K562 (cell line): ENCODE results near the gene SYT7. TPM values are rescaled to one million over a fixed set of nuclear protein-coding genes. Genes with fewer than 3 reads are reported as not detected.

Experiments used
- ATAC-seq: fragments of 200-7000 bp; cut with Tn5 transposase; 3 replicates; pipeline ENCODE4 v1.9.1; 2020; ENCODE audit warnings: moderate library complexity
- BruUV-seq: library from RNA; stranded (reverse); fragments of 400-500 nt; replicated peaks from 2 replicates; lab custom pipeline; 2021; lab: Mats Ljungman, UMichigan
- CTCF ChIA-PET: fragments of 300-600 bp; formaldehyde crosslinking; extraction: SDS; loops from one replicate; lab custom pipeline; 2021; ENCODE audit warnings: low intra/inter-chr PET ratio; lab: Yijun Ruan, JAX
- POLR2A ChIA-PET: fragments of 300-600, 350-650 bp; sonication (Branson Sonifier 250); formaldehyde crosslinking; extraction: SDS; loops from one replicate; lab custom pipeline; 2021; ENCODE audit warnings: antibody characterized with exemption, inconsistent platforms; lab: Yijun Ruan, JAX
- DNase-seq, 4 experiments: peaks; one replicate each; pipeline versions ENCODE4 v3.0.0 to v3.0.0-alpha.2; 2011 to 2018; ENCODE audit warnings: low spot score in 3 of 4, mixed read lengths in 3 of 4; ENCODE audit errors: extremely low read depth in 1 of 4
- FAIRE-seq: peaks from 2 replicates; lab custom pipeline; 2011; peaks lifted over from hg19 to GRCh38; lab: Jason Lieb, UNC
- H2AFZ ChIP-seq: 2 replicates; pipeline ENCODE4 v1.6.0; 2011; ENCODE audit warnings: low read depth, low read length, control low read depth, inconsistent platforms
- H3K27ac ChIP-seq: fragments of 200-600 bp; 3 replicates; pipeline ENCODE4 v1.8.0; 2011; ENCODE audit warnings: low read depth, mild to moderate bottlenecking, control low read depth, inconsistent platforms, low read length, moderate library complexity, mixed read lengths; ENCODE audit errors: extremely low read depth
- H3K27me3 ChIP-seq, 2 experiments: fragments of 300-600 bp in 1 of 2; 2 replicates in 1 of 2; 3 replicates in 1 of 2; pipeline versions ENCODE4 v1.6.0 to v1.8.0; 2011; ENCODE audit warnings: inconsistent platforms in 2 of 2, low read length in 2 of 2, mild to moderate bottlenecking in 1 of 2, mixed read lengths in 1 of 2, moderate library complexity in 1 of 2; ENCODE audit not compliant: control insufficient read depth in 2 of 2, insufficient read depth in 2 of 2
- H3K36me3 ChIP-seq: fragments of 300-600 bp; 3 replicates; pipeline ENCODE4 v1.8.0; 2011; ENCODE audit warnings: mild to moderate bottlenecking, low read length, inconsistent platforms; ENCODE audit not compliant: control insufficient read depth, insufficient read depth
- H3K4me1 ChIP-seq, 2 experiments: fragments of 200-600 bp in 1 of 2; replicated peaks in 1 of 2; 2 replicates in 1 of 2; 3 replicates in 1 of 2; pipeline versions ENCODE4 v1.5.1 to v1.8.0; 2011; ENCODE audit warnings: inconsistent platforms in 2 of 2, low read length in 2 of 2, mild to moderate bottlenecking in 1 of 2, mixed read lengths in 1 of 2, moderate library complexity in 1 of 2; ENCODE audit not compliant: control insufficient read depth in 2 of 2, insufficient read depth in 2 of 2
- H3K4me2 ChIP-seq: 2 replicates; pipeline ENCODE4 v1.6.1; 2011; ENCODE audit warnings: low read length, control low read depth, inconsistent platforms, mixed read lengths; ENCODE audit not compliant: insufficient read depth
- H3K4me3 ChIP-seq: fragments of 200-600 bp; sonication (generic), shearing (Covaris generic); 2 replicates; pipeline ENCODE4 v1.5.1; 2016; ENCODE audit warnings: control low read depth, inconsistent platforms
- H3K79me2 ChIP-seq: fragments of 200-600 bp; 3 replicates; pipeline ENCODE4 v1.8.0; 2011; ENCODE audit warnings: low read length, inconsistent platforms; ENCODE audit not compliant: control insufficient read depth, insufficient read depth
- H3K9ac ChIP-seq, 2 experiments: 2 replicates each; pipeline versions ENCODE4 v1.6.0 to v1.6.1; 2011; ENCODE audit warnings: low read depth in 2 of 2, low read length in 2 of 2, control low read depth in 1 of 2, inconsistent platforms in 1 of 2, mild to moderate bottlenecking in 1 of 2, mixed read lengths in 1 of 2; ENCODE audit not compliant: insufficient read depth in 1 of 2
- H3K9me1 ChIP-seq: one replicate; pipeline ENCODE4 v1.6.0; 2011; ENCODE audit warnings: inconsistent platforms, mild to moderate bottlenecking, low read length, moderate library complexity; ENCODE audit not compliant: control insufficient read depth, insufficient read depth
- H3K9me3 ChIP-seq: replicated peaks from 2 replicates; pipeline ENCODE4 v1.5.1; 2011; ENCODE audit warnings: low read depth, low read length, inconsistent platforms; ENCODE audit not compliant: control insufficient read depth, insufficient read depth
- H4K20me1 ChIP-seq: replicated peaks from 2 replicates; pipeline ENCODE4 v1.6.1; 2011; ENCODE audit warnings: low read length, inconsistent platforms, mixed read lengths; ENCODE audit not compliant: control insufficient read depth, insufficient read depth
- ATF7 ChIP-seq: fragments of 450-650 bp; IDR thresholded peaks from 2 replicates; pipeline ENCODE4 v1.7.1; 2014; ENCODE audit warnings: mild to moderate bottlenecking, moderate library complexity
- CAMTA2 ChIP-seq: fragments of 250-450 bp; sonication (Bioruptor Pico); conservative IDR thresholded peaks from 2 replicates; pipeline ENCODE4 v1.5.1; 2022
- E2F4 ChIP-seq: sonication (generic); formaldehyde crosslinking; IDR thresholded peaks from 2 replicates; pipeline ENCODE4 v1.8.0; 2022; ENCODE audit warnings: mild to moderate bottlenecking, low read depth, missing genetic modification reagents
- HCFC1 ChIP-seq: IDR thresholded peaks from 2 replicates; pipeline ENCODE4 v1.6.1; 2012; ENCODE audit warnings: low read depth, low read length, improper control_type of control experiment
- MAFG ChIP-seq: fragments of 450-650 bp; conservative IDR thresholded peaks from 2 replicates; pipeline ENCODE4 v1.6.1; 2016; ENCODE audit warnings: missing genetic modification characterization, missing compliant biosample characterization
- MTA2 ChIP-seq: fragments of 450-650 bp; IDR thresholded peaks from 2 replicates; pipeline ENCODE4 v1.6.1; 2016; ENCODE audit warnings: low read depth
- NFATC3 ChIP-seq: fragments of 450-650 bp; IDR thresholded peaks from 2 replicates; pipeline ENCODE4 v1.6.1; 2017; ENCODE audit warnings: mild to moderate bottlenecking
- NR2C2 ChIP-seq, 2 experiments: fragments of 200-800 bp in 1 of 2; sonication (Bioruptor generic) in 1 of 2; sonication (generic) in 1 of 2; formaldehyde crosslinking in 1 of 2; IDR thresholded peaks; 2 replicates each; pipeline versions ENCODE4 v1.6.1 to v1.8.0; 2016 to 2022; ENCODE audit warnings: mild to moderate bottlenecking in 1 of 2, missing compliant biosample characterization in 1 of 2, missing genetic modification characterization in 1 of 2, missing genetic modification reagents in 1 of 2
- PRMT5 ChIP-seq: sonication (generic); formaldehyde crosslinking; IDR thresholded peaks from 2 replicates; pipeline ENCODE4 v1.5.0; 2020; ENCODE audit warnings: missing genetic modification reagents
- SMAD2 ChIP-seq: fragments of 150-350 bp; IDR thresholded peaks from 2 replicates; pipeline ENCODE4 v1.6.1; 2014; ENCODE audit warnings: low read depth, mild to moderate bottlenecking, low read length
- USF2 ChIP-seq: sonication (generic); formaldehyde crosslinking; IDR thresholded peaks from 2 replicates; pipeline ENCODE4 v1.5.0; 2020; ENCODE audit warnings: missing genetic modification reagents
- ZNF121 ChIP-seq: sonication (generic); formaldehyde crosslinking; conservative IDR thresholded peaks from 2 replicates; pipeline ENCODE4 v1.8.0; 2022; ENCODE audit warnings: missing genetic modification reagents
- ZNF212 ChIP-seq: fragments of 450-650 bp; formaldehyde crosslinking; IDR thresholded peaks from 2 replicates; pipeline ENCODE4 v1.4.0; 2020; ENCODE audit warnings: mild to moderate bottlenecking
- ZNF24 ChIP-seq: fragments of 450-650 bp; IDR thresholded peaks from 2 replicates; pipeline ENCODE4 v1.6.1; 2016
- WGBS: fragments of 100-300 bp; shearing (Covaris generic); methylation state at CpG from one replicate; pipeline ENCODE4 v1.1.6; 2016; ENCODE audit warnings: low coverage, mixed read lengths; ENCODE audit not compliant: insufficient coverage; ENCODE audit errors: missing lambda C conversion rate; 5-methylcytosine and 5-hydroxymethylcytosine counted together
- in situ Hi-C: fragments of 300-500 bp; cut with MboI; formaldehyde crosslinking; loops from 4 replicates; pipeline ENCODE4 v1.15.0; 2018; ENCODE audit warnings: inconsistent platforms, mixed read lengths
- intact Hi-C: fragments of 100-400 bp; cut with micrococcal nuclease; formaldehyde crosslinking; loops from 2 replicates; pipeline ENCODE4 v1.14.2; 2022
- polyA plus RNA-seq, 8 experiments: library from polyadenylated mRNA; depleted of rRNA in 4 of 8; stranded (reverse) in 5 of 8; unstranded in 3 of 8; fragments of >200 nt; fragmentation: Nextera tagmentation in 2 of 8; fragmentation: Illumina TruSeq in 1 of 8; extraction: Ambion mirVana in 2 of 8; extraction: Trizol in 1 of 8; gene quantifications; 2 replicates each; pipeline versions ENCODE4 v1.2.1 to v1.2.3, GENCODE V29; 2011 to 2014; ENCODE audit warnings: inconsistent platforms in 1 of 8, missing spikeins in 1 of 8
- total RNA-seq, 7 experiments: library from RNA; depleted of rRNA in 6 of 7; stranded (reverse); fragments of >200 nt in 6 of 7; fragmentation: Illumina TruSeq in 2 of 7; extraction: Trizol in 2 of 7; gene quantifications; 2 replicates each; pipeline versions ENCODE4 v1.2.1 to v1.2.3, GENCODE V29; 2011 to 2021; ENCODE audit warnings: low replicate concordance in 1 of 7
- TF ChIP-seq, protein P1 (sequence below): fragments of 450-650 bp; IDR thresholded peaks from 2 replicates; pipeline ENCODE4 v1.7.1; 2018; ENCODE audit warnings: mild to moderate bottlenecking, low read depth; ENCODE audit not compliant: partially characterized antibody
- TF ChIP-seq, protein P2 (sequence below), 2 experiments: fragments of 250-450 bp in 1 of 2; fragments of 450-650 bp in 1 of 2; sonication (Bioruptor Pico) in 1 of 2; IDR thresholded peaks; 2 replicates each; pipeline versions ENCODE4 v1.6.1 to v1.8.0; 2016 to 2021; ENCODE audit warnings: mild to moderate bottlenecking in 2 of 2, moderate library complexity in 2 of 2, missing compliant biosample characterization in 1 of 2, missing genetic modification characterization in 1 of 2

The SYT7 gene
- total and polyA plus RNA-seq, 9 of the 15 experiments (the other 6 are each of a cell fraction or from before 2014, with no cell fraction given), result 0.01 to 0.51 (median 0.16) TPM; not detected in 1

- Histone ChIP-seq H3K9me1 (no peaks in the 10 kb centered on the region), H3K36me3 (no peaks in the 10 kb centered on the region), H4K20me1 (peaks cover 25% of the 10 kb centered on the region; the same call in 1 of the 2 replicates), H3K27ac (no peak overlapping the region), H3K9ac (no peak overlapping the region), H3K4me3 (no peak overlapping the region), H3K9me3 (no peaks in the 10 kb centered on the region), H3K4me2 (peak overlapping the region; percentile 71), H3K4me1 (peaks cover 0 to 10% of the 10 kb centered on the region in 2 experiments; a peak in 2 of 5 replicates), H2AFZ (peak overlapping the region; percentile 64; the same call in 1 of the 2 replicates), H3K27me3 (peaks cover 0 to 20% of the 10 kb centered on the region in 2 experiments; a peak in 2 of 5 replicates), H3K79me2 (no peaks in the 10 kb centered on the region)
- in situ Hi-C loops (no loop called here), intact Hi-C loops (loop anchor here (5.0 kb wide), 1 partner anchor 60 kb away; no protein-coding TSS in a partner anchor)
- WGBS, result under 1% methylated on average over 34 of the region's 46 CpGs
- no TSS peak for BruUV-seq
- ChIA-PET CTCF (interaction anchor here (0.6 to 0.9 kb wide), 2 partner anchors 78 to 122 kb away, joined by 3 read pairs; no protein-coding TSS in a partner anchor), POLR2A (interaction anchor here (0.6 to 1.7 kb wide), 9 partner anchors 8 to 1104 kb away, joined by 3 to 5 read pairs (median 3); partner anchors contain the start of gene UQCC3)
- DNase-seq (peak; percentile 90 to 95 (median 94)), ATAC-seq (peak; percentile 98), FAIRE-seq (peak; percentile 88)
- TF ChIP-seq ZNF24 (peak; percentile 91), MTA2 (no peak), HCFC1 (peak; percentile 50; the same call in 1 of the 2 replicates), USF2 (CRISPR knock-in tag) (peak; percentile 86), ATF7 (peak; percentile 69), PRMT5 (CRISPR knock-in tag) (peak; percentile 99), E2F4 (peak; percentile 97), SMAD2 (no peak), NR2C2 (CRISPR knock-in tag; IDR thresholded peaks at IDR 0.05) (peak; percentile 95), NR2C2 (tag; IDR thresholded peaks at IDR 0.05) (peak; percentile 51; the same call in 1 of the 2 replicates), ZNF212 (CRISPR knock-in tag) (0 out of 2 replicates have a peak, but pooled peaks have one; percentile 60), MAFG (tag) (no peak), ZNF121 (CRISPR knock-in tag) (peak; percentile 21; the same call in 1 of the 2 replicates), CAMTA2 (CRISPR knock-in tag) (no peak), NFATC3 (no peak)
- TF ChIP-seq, protein P1, sequence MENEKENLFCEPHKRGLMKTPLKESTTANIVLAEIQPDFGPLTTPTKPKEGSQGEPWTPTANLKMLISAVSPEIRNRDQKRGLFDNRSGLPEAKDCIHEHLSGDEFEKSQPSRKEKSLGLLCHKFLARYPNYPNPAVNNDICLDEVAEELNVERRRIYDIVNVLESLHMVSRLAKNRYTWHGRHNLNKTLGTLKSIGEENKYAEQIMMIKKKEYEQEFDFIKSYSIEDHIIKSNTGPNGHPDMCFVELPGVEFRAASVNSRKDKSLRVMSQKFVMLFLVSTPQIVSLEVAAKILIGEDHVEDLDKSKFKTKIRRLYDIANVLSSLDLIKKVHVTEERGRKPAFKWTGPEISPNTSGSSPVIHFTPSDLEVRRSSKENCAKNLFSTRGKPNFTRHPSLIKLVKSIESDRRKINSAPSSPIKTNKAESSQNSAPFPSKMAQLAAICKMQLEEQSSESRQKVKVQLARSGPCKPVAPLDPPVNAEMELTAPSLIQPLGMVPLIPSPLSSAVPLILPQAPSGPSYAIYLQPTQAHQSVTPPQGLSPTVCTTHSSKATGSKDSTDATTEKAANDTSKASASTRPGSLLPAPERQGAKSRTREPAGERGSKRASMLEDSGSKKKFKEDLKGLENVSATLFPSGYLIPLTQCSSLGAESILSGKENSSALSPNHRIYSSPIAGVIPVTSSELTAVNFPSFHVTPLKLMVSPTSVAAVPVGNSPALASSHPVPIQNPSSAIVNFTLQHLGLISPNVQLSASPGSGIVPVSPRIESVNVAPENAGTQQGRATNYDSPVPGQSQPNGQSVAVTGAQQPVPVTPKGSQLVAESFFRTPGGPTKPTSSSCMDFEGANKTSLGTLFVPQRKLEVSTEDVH, result peak; percentile 85
- TF ChIP-seq, protein P2, sequence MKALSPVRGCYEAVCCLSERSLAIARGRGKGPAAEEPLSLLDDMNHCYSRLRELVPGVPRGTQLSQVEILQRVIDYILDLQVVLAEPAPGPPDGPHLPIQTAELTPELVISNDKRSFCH (CRISPR knock-in tag; IDR thresholded peaks at IDR 0.05), result no peak
- TF ChIP-seq, protein P2 (tag; IDR thresholded peaks at IDR 0.05), result peak; percentile 85
Observed at GRCh38 chr11:61567286-61568061, 13.4 kb downstream of the SYT7 start.
